GM19468 (cell line): ENCODE results near the gene NOTCH2.
"Not testable (repeated sequence)": the region's sequence is repeated elsewhere in the genome, so short reads cannot be mapped to it uniquely, and the experiment has no call there.

ENCODE experiments used
- ATAC-seq: cut with Tn5 transposase; IDR thresholded peaks from one replicate; pipeline ENCODE4 v1.9.1; 2021; ENCODE audit warnings: mild to moderate bottlenecking, moderate library complexity, moderate number of reproducible peaks; ENCODE audit not compliant: unreplicated experiment; ENCODE audit errors: extremely low read depth

The NOTCH2 gene

GRCh38 chr1:119977113-119977736 is 92.2 kb downstream of the NOTCH2 start:
- ATAC-seq: not testable (repeated sequence)

GRCh38 chr1:119975582-119976254 is 93.7 kb downstream of the NOTCH2 start:
- not testable (repeated sequence) for ATAC-seq

- ATAC-seq: no peak
Measured at GRCh38 chr1:119975006-119975405, 94.5 kb downstream of the NOTCH2 start.

- ATAC-seq: no peak
Measured at GRCh38 chr1:119974013-119974412, 95.4 kb downstream of the NOTCH2 start.

GRCh38 chr1:119971710-119972570 is 97.5 kb downstream of the NOTCH2 start:
- ATAC-seq: no peak

GRCh38 chr1:119968601-119969000 is 100.9 kb downstream of the NOTCH2 start:
- ATAC-seq: no peak

GRCh38 chr1:119968068-119968492 is 101.4 kb downstream of the NOTCH2 start:
- no peak for ATAC-seq

- no peak for ATAC-seq
Measured at GRCh38 chr1:119966681-119967080, 102.8 kb downstream of the NOTCH2 start.

GRCh38 chr1:119966020-119966419 is 103.4 kb downstream of the NOTCH2 start:
- ATAC-seq: no peak

GRCh38 chr1:119964673-119965363 is 104.6 kb downstream of the NOTCH2 start:
- ATAC-seq: no peak

- ATAC-seq: no peak
Measured at GRCh38 chr1:119962296-119962968, 107.0 kb downstream of the NOTCH2 start.

GRCh38 chr1:119960501-119960900 is 109.0 kb downstream of the NOTCH2 start:
- ATAC-seq: no peak

GRCh38 chr1:119959268-119960220 is 109.9 kb downstream of the NOTCH2 start:
- no peak for ATAC-seq

GRCh38 chr1:119958223-119958622 is 111.2 kb downstream of the NOTCH2 start:
- ATAC-seq: no peak

GRCh38 chr1:119956306-119956705 is 113.2 kb downstream of the NOTCH2 start:
- no peak for ATAC-seq

GRCh38 chr1:119954476-119955422 is 114.7 kb downstream of the NOTCH2 start:
- no peak for ATAC-seq

GRCh38 chr1:119953266-119953998 is 116.0 kb downstream of the NOTCH2 start:
- ATAC-seq: no peak
